SK-N-SH treated with all-trans-retinoic acid at 6 μM for 48 hours (cell line): ENCODE data around the gene RERE.

Experiments used
- ATAC-seq: fragments of 200-7000 bp; cut with Tn5 transposase; 3 replicates; pipeline ENCODE4 v1.9.1; 2020; ENCODE audit warnings: mild to moderate bottlenecking, moderate library complexity
- ARNTL ChIP-seq: fragments of 450-650 bp; formaldehyde crosslinking; IDR thresholded peaks from 2 replicates; pipeline ENCODE4 v1.5.0; 2020; ENCODE audit warnings: low read depth, mild to moderate bottlenecking, moderate library complexity, borderline replicate concordance
- BACH2 ChIP-seq: fragments of 250-450 bp; sonication (Bioruptor Pico); IDR thresholded peaks from 2 replicates; pipeline ENCODE4 v1.9.0; 2021; ENCODE audit warnings: mild to moderate bottlenecking, borderline replicate concordance
- CREB5 ChIP-seq: fragments of 250-450 bp; sonication (Bioruptor Pico); IDR thresholded peaks from 2 replicates; pipeline ENCODE4 v1.5.1; 2020; ENCODE audit warnings: low read depth, mild to moderate bottlenecking, moderate library complexity
- CSDC2 ChIP-seq: fragments of 250-450 bp; sonication (Bioruptor Pico); IDR thresholded peaks from 2 replicates; pipeline ENCODE4 v1.5.0; 2020; ENCODE audit warnings: mild to moderate bottlenecking, moderate library complexity
- CSRNP3 ChIP-seq: fragments of 250-450 bp; sonication (Bioruptor Pico); IDR thresholded peaks from 2 replicates; pipeline ENCODE4 v1.5.1; 2021; ENCODE audit warnings: mild to moderate bottlenecking, moderate library complexity
- ESRRG ChIP-seq: fragments of 250-450 bp; sonication (Bioruptor Pico); IDR thresholded peaks from 2 replicates; pipeline ENCODE4 v1.6.1; 2021; ENCODE audit warnings: mild to moderate bottlenecking
- GLIS3 ChIP-seq: fragments of 250-450 bp; sonication (Bioruptor Pico); IDR thresholded peaks from 2 replicates; pipeline ENCODE4 v1.5.0; 2020; ENCODE audit warnings: mild to moderate bottlenecking, moderate library complexity
- ISL1 ChIP-seq: fragments of 250-450 bp; sonication (Bioruptor Pico); IDR thresholded peaks from 2 replicates; pipeline ENCODE4 v2.1.2; 2022; ENCODE audit warnings: mild to moderate bottlenecking, moderate library complexity
- OSR1 ChIP-seq: fragments of 250-450 bp; sonication (Bioruptor Pico); IDR thresholded peaks from 2 replicates; pipeline ENCODE4 v1.8.0; 2022; ENCODE audit warnings: moderate library complexity, mild to moderate bottlenecking, inconsistent platforms
- PPARA ChIP-seq: fragments of 250-450 bp; sonication (Bioruptor Pico); IDR thresholded peaks from 2 replicates; pipeline ENCODE4 v1.5.0; 2020; ENCODE audit warnings: mild to moderate bottlenecking, borderline replicate concordance
- RARB ChIP-seq: fragments of 250-450 bp; sonication (Bioruptor Pico); IDR thresholded peaks from 2 replicates; pipeline ENCODE4 v1.8.0; 2021; ENCODE audit warnings: mild to moderate bottlenecking, moderate library complexity
- TCF4 ChIP-seq: fragments of 250-450 bp; sonication (Bioruptor Pico); IDR thresholded peaks from 2 replicates; pipeline ENCODE4 v1.8.0; 2021; ENCODE audit warnings: mild to moderate bottlenecking, moderate library complexity, borderline replicate concordance
- TOX ChIP-seq: fragments of 250-450 bp; sonication (Bioruptor Pico); IDR thresholded peaks from 2 replicates; pipeline ENCODE4 v1.8.0; 2021; ENCODE audit warnings: mild to moderate bottlenecking, moderate library complexity, borderline replicate concordance
- TSHZ2 ChIP-seq: fragments of 250-450 bp; sonication (Bioruptor Pico); IDR thresholded peaks from 2 replicates; pipeline ENCODE4 v1.5.0; 2020; ENCODE audit warnings: mild to moderate bottlenecking, moderate library complexity
- ZC3H10 ChIP-seq: fragments of 250-450 bp; sonication (Bioruptor Pico); IDR thresholded peaks from 2 replicates; pipeline ENCODE4 v1.5.1; 2021; ENCODE audit warnings: mild to moderate bottlenecking, moderate library complexity
- ZFP3 ChIP-seq: fragments of 250-450 bp; sonication (Bioruptor Pico); IDR thresholded peaks from 2 replicates; pipeline ENCODE4 v1.5.0; 2020; ENCODE audit warnings: mild to moderate bottlenecking, moderate library complexity
- ZFP30 ChIP-seq: fragments of 450-650 bp; formaldehyde crosslinking; IDR thresholded peaks from 2 replicates; pipeline ENCODE4 v1.5.0; 2022; ENCODE audit warnings: mild to moderate bottlenecking, moderate library complexity
- ZNF565 ChIP-seq: fragments of 450-650 bp; formaldehyde crosslinking; conservative IDR thresholded peaks from 2 replicates; pipeline ENCODE4 v1.5.0; 2020; ENCODE audit warnings: low read depth, mild to moderate bottlenecking, moderate library complexity
- ZNF70 ChIP-seq: fragments of 450-650 bp; formaldehyde crosslinking; IDR thresholded peaks from 2 replicates; pipeline ENCODE4 v1.5.0; 2020; ENCODE audit warnings: mild to moderate bottlenecking, moderate library complexity
- ZNF8 ChIP-seq: fragments of 450-650 bp; formaldehyde crosslinking; IDR thresholded peaks from 2 replicates; pipeline ENCODE4 v1.5.0; 2020; ENCODE audit warnings: mild to moderate bottlenecking, moderate library complexity

The RERE gene

GRCh38 chr1:8652467-8653046 lies 164.9 kb downstream of the RERE start:
- TF ChIP-seq PPARA (no peak), ZFP3 (CRISPR knock-in tag) (no peak), BACH2 (CRISPR knock-in tag) (no peak), ISL1 (CRISPR knock-in tag) (no peak), RARB (CRISPR knock-in tag) (no peak), OSR1 (no peak), ZC3H10 (no peak), ZNF70 (CRISPR knock-in tag) (no peak), ZNF565 (no peak)
- ATAC-seq = no peak

- no peak; the same call in 2 of the 3 replicates for ATAC-seq
- TF ChIP-seq CREB5 = no peak
- no peak for TF ChIP-seq TSHZ2 (CRISPR knock-in tag)
- no peak for TF ChIP-seq CSRNP3 (CRISPR knock-in tag)
- no peak for TF ChIP-seq PPARA
- TF ChIP-seq, all 23 proteins: peak for 0
These were observed 165.5 kb downstream of the RERE start for GRCh38 chr1:8651962-8652361.

- ATAC-seq = no peak
These were observed 166.1 kb downstream of the RERE start for GRCh38 chr1:8651236-8651890.

GRCh38 chr1:8649875-8650274 lies 167.6 kb downstream of the RERE start:
- no peak for TF ChIP-seq TCF4 (CRISPR knock-in tag)
- no peak for TF ChIP-seq ZNF565
- no peak for ATAC-seq

More at GRCh38 chr1:8651236-8651890, 166.1 kb downstream of the RERE start:
- TF ChIP-seq GLIS3 (CRISPR knock-in tag) (no peak), ZFP30 (CRISPR knock-in tag) (no peak), RARB (CRISPR knock-in tag) (no peak), ARNTL (no peak), ZNF8 (no peak), CSRNP3 (CRISPR knock-in tag) (no peak), CSDC2 (CRISPR knock-in tag) (no peak), BACH2 (CRISPR knock-in tag) (no peak)

- no peak for ATAC-seq
- TF ChIP-seq OSR1 (no peak), ZC3H10 (no peak), ISL1 (CRISPR knock-in tag) (no peak), ZFP30 (CRISPR knock-in tag) (no peak), ZNF8 (no peak), CSRNP3 (CRISPR knock-in tag) (no peak), ARNTL (no peak), TOX (no peak), BACH2 (CRISPR knock-in tag) (no peak), TSHZ2 (CRISPR knock-in tag) (no peak), RARB (CRISPR knock-in tag) (no peak), GLIS3 (CRISPR knock-in tag) (no peak), PPARA (no peak), CSDC2 (CRISPR knock-in tag) (no peak), ZNF70 (CRISPR knock-in tag) (no peak), ESRRG (CRISPR knock-in tag) (no peak)
These were observed 168.4 kb downstream of the RERE start for GRCh38 chr1:8649027-8649426.
